Psoas muscle (tissue), 8 donors: ENCODE data around the gene TMEM234. TPM values are rescaled to one million over a fixed set of nuclear protein-coding genes. Genes with fewer than 3 reads are reported as not detected.

Experiments used
- ATAC-seq, 4 donors: fragments of 200-7000 bp; cut with Tn5 transposase; one replicate each; pipeline ENCODE4 v1.9.1; 2020; ENCODE audit warnings: moderate library complexity in 3 of 4, mild to moderate bottlenecking in 2 of 4
- DNase-seq, 2 donors: peaks; one replicate each; pipeline ENCODE4 v3.0.0-alpha.2; 2020
- H3K27ac ChIP-seq: fragments of 200-600 bp; one replicate; pipeline ENCODE4 v1.8.0; 2022
- H3K27me3 ChIP-seq, 3 donors: fragments of 200-600 bp in 1 of 3; one replicate each; pipeline versions ENCODE4 v1.6.1 to v1.8.0; 2013 to 2022; ENCODE audit warnings: low read length in 2 of 3, mild to moderate bottlenecking in 2 of 3, moderate library complexity in 1 of 3; ENCODE audit not compliant: insufficient read depth in 3 of 3
- H3K36me3 ChIP-seq, 2 donors: fragments of 200-600 bp in 1 of 2; one replicate each; pipeline versions ENCODE4 v1.6.1 to v1.8.0; 2013 to 2022; ENCODE audit warnings: low read depth in 1 of 2, mild to moderate bottlenecking in 1 of 2, moderate library complexity in 1 of 2; ENCODE audit not compliant: insufficient read depth in 1 of 2
- H3K4me1 ChIP-seq: fragments of 200-600 bp; one replicate; pipeline ENCODE4 v1.8.0; 2022
- H3K4me3 ChIP-seq: fragments of 200-600 bp; one replicate; pipeline ENCODE4 v1.8.0; 2022; ENCODE audit warnings: mild to moderate bottlenecking
- H3K9me3 ChIP-seq: fragments of 200-600 bp; one replicate; pipeline ENCODE4 v1.8.0; 2022
- CTCF ChIP-seq: fragments of 200-600 bp; IDR thresholded peaks from one replicate; pipeline ENCODE4 v1.8.0; 2022; ENCODE audit warnings: antibody characterized with exemption
- WGBS, 3 donors: extraction: QIAGEN DNeasy Blood & Tissue Kit; methylation state at CpG; one replicate each; pipeline versions ENCODE4 v1.1.6 to v1.1.7; 2013; 5-methylcytosine and 5-hydroxymethylcytosine counted together
- intact Hi-C, 2 donors: fragments of 100-400 bp; cut with DNase I; formaldehyde crosslinking; loops; one replicate each; pipeline versions ENCODE4 v1.11.0 to v1.14.2; 2022
- polyA plus RNA-seq, 3 donors: library from polyadenylated mRNA; stranded (reverse); fragments of 200-250 nt; gene quantifications; one replicate each; pipeline ENCODE4 v1.2.3, GENCODE V29; 2013
- total RNA-seq, 4 donors: library from RNA; stranded (reverse); fragmentation: NEBNext Ultra II Directional in 2 of 4; extraction: Animal tissue kit (Norgen Biotek cat#: 25700) in 2 of 4; gene quantifications; one replicate each; pipeline versions ENCODE4 v1.2.1 to v1.2.4, GENCODE V29; 2021 to 2023
- donor health status: healthy with polysubstance abuse.
- donor health status: DM: no; HTN: no; CAD: no; lungs with moderate emphysema.
- donor health status: Bipolar disorder and iron deficiency.
- donor health status: healthy.
- donor health status: DM: yes; HTN: yes; CAD: no.
- donor health status: DM: no; HTN: no; CAD: no.
- donor health status: DM: no; HTN: no; CAD: no.
- donor health status: DM: yes; HTN: yes; CAD: no.

TMEM234 gene
- total and polyA plus RNA-seq, 7 donors, result 2.6 to 9.8 (median 5.7) TPM

- Histone ChIP-seq H3K4me3 (peak overlapping the region; percentile 81), H3K36me3 (peaks cover 3 to 51% of the 10 kb centered on the region in 2 donors), H3K9me3 (no peaks in the 10 kb centered on the region), H3K27ac (peak overlapping the region; percentile 98), H3K4me1 (peaks cover 45% of the 10 kb centered on the region), H3K27me3 (no peaks in the 10 kb centered on the region)
- DNase-seq (no peak), ATAC-seq (no peak)
- WGBS, 3 donors, result 62 to 75% (median 63%) methylated on average over 9 of the region's 9 CpGs
- intact Hi-C loops, result loop anchor here in 1 of 2 donors (2.0 to 5.0 kb wide), 2 partner anchors 18 to 74 kb away; partner anchors contain the start of gene KPNA6
- TF ChIP-seq CTCF, result no peak
These were observed 41.1 kb downstream of the TMEM234 start for GRCh38 chr1:32181065-32181464.

- ATAC-seq (peak; percentile 42 to 63 (median 53)), DNase-seq (peak; percentile 73 to 81)
- Histone ChIP-seq H3K27me3 (no peaks in the 10 kb centered on the region), H3K27ac (peak overlapping the region; percentile 98), H3K9me3 (no peaks in the 10 kb centered on the region), H3K36me3 (peaks cover 3 to 45% of the 10 kb centered on the region in 2 donors), H3K4me1 (peaks cover 45% of the 10 kb centered on the region), H3K4me3 (peak overlapping the region; percentile 81)
- intact Hi-C loops, result loop anchor here in 1 of 2 donors (2.0 to 5.0 kb wide), 2 partner anchors 18 to 73 kb away; partner anchors contain the start of gene KPNA6
- WGBS, 3 donors, result 5 to 8% (median 5%) methylated on average over 36 of the region's 36 CpGs
- TF ChIP-seq CTCF, result no peak
These were observed 41.7 kb downstream of the TMEM234 start for GRCh38 chr1:32180186-32181060.

- Histone ChIP-seq H3K4me3 (peak within 1 kb of the TSS; percentile 81), H3K4me1 (peaks cover 39% of the 10 kb centered on the region), H3K9me3 (no peaks in the 10 kb centered on the region), H3K36me3 (peaks cover 3 to 44% of the 10 kb centered on the region in 2 donors), H3K27ac (peak within 1 kb of the TSS; percentile 98), H3K27me3 (no peaks in the 10 kb centered on the region)
- ATAC-seq (peak; percentile 90 to 95 (median 92)), DNase-seq (peak; percentile 96 to 97)
- intact Hi-C loops, result loop anchor here in 1 of 2 donors (2.0 to 5.0 kb wide), 2 partner anchors 19 to 72 kb away; partner anchors contain the start of gene KPNA6
- 0 to 1% (median 0%) methylated on average over 42 to 79 of the region's 79 CpGs for WGBS, 3 donors
- TF ChIP-seq CTCF, result no peak
These were observed 42.5 kb downstream of the TMEM234 start, which contains the start of gene TXLNA for GRCh38 chr1:32179443-32180185. Gene TXLNA (plus strand): TSS chr1:32179675. CDS start chr1:32180346, 671 bp downstream.

GRCh38 chr1:32179193-32179442, 43.0 kb downstream of the TMEM234 start:
- intact Hi-C loops, result no loop called here
- 3 to 6% (median 6%) methylated on average over 7 of the region's 7 CpGs for WGBS, 3 donors
- peak overlapping the region; percentile 81 for H3K4me3 ChIP-seq
- TF ChIP-seq CTCF, result no peak
- peak; percentile 2 to 32 (median 24) for ATAC-seq
- no peaks in the 10 kb centered on the region for H3K9me3 ChIP-seq
- no peaks in the 10 kb centered on the region for H3K27me3 ChIP-seq
- peaks cover 34% of the 10 kb centered on the region for H3K4me1 ChIP-seq
- DNase-seq, result no peak
- H3K27ac ChIP-seq, result peak overlapping the region; percentile 98
- peaks cover 3 to 43% of the 10 kb centered on the region in 2 donors for H3K36me3 ChIP-seq
